KOPT-K1 (cell line): Measurements from ENCODE around the gene USP32.

Source experiments
- H3K27ac ChIP-seq: fragments of 200-600 bp; sonication (generic); 2 replicates; pipeline ENCODE4 v1.5.1; 2016; ENCODE audit warnings: antibody characterized with exemption, mild to moderate bottlenecking, low read depth, low read length; ENCODE audit not compliant: poor library complexity, severe bottlenecking
- H3K36me3 ChIP-seq: fragments of 200-600 bp; sonication (generic); 2 replicates; pipeline ENCODE4 v1.5.1; 2017; ENCODE audit warnings: antibody characterized with exemption, mild to moderate bottlenecking, low read length, moderate library complexity; ENCODE audit not compliant: insufficient read depth
- H3K9me3 ChIP-seq: fragments of 200-600 bp; sonication (generic); 2 replicates; pipeline ENCODE4 v1.5.1; 2017; ENCODE audit warnings: antibody characterized with exemption, low read length, mild to moderate bottlenecking; ENCODE audit not compliant: insufficient read depth, poor library complexity, severe bottlenecking

The USP32 gene

GRCh38 chr17:60369727-60370126 lies 22.2 kb downstream of the USP32 start:
- Histone ChIP-seq H3K9me3 (no peaks in the 10 kb centered on the region), H3K27ac (no peak overlapping the region), H3K36me3 (peaks cover 10% of the 10 kb centered on the region; the same call in 1 of the 2 replicates)

- no peaks in the 10 kb centered on the region for H3K36me3 ChIP-seq
- no peak overlapping the region for H3K27ac ChIP-seq
- H3K9me3 ChIP-seq, result no peaks in the 10 kb centered on the region
Measured at GRCh38 chr17:60363700-60364405, 28.1 kb downstream of the USP32 start.

- Histone ChIP-seq H3K27ac (no peak overlapping the region), H3K9me3 (no peaks in the 10 kb centered on the region), H3K36me3 (no peaks in the 10 kb centered on the region)
Measured at GRCh38 chr17:60362329-60362728, 29.6 kb downstream of the USP32 start.

- H3K9me3 ChIP-seq, result no peaks in the 10 kb centered on the region
- no peaks in the 10 kb centered on the region for H3K36me3 ChIP-seq
- H3K27ac ChIP-seq, result no peak overlapping the region
Measured at GRCh38 chr17:60361889-60362288, 30.0 kb downstream of the USP32 start.

- Histone ChIP-seq H3K36me3 (no peaks in the 10 kb centered on the region), H3K27ac (no peak overlapping the region), H3K9me3 (no peaks in the 10 kb centered on the region)
Measured at GRCh38 chr17:60359415-60359814, 32.5 kb downstream of the USP32 start.

- Histone ChIP-seq H3K9me3 (no peaks in the 10 kb centered on the region), H3K27ac (no peak overlapping the region), H3K36me3 (no peaks in the 10 kb centered on the region)
Measured at GRCh38 chr17:60358606-60359225, 33.2 kb downstream of the USP32 start.

GRCh38 chr17:60356940-60357339 lies 35.0 kb downstream of the USP32 start:
- Histone ChIP-seq H3K27ac (no peak overlapping the region), H3K9me3 (no peaks in the 10 kb centered on the region), H3K36me3 (no peaks in the 10 kb centered on the region)

- H3K27ac ChIP-seq, result no peak overlapping the region
- no peaks in the 10 kb centered on the region for H3K36me3 ChIP-seq
- no peaks in the 10 kb centered on the region for H3K9me3 ChIP-seq
Measured at GRCh38 chr17:60355663-60356594, 36.0 kb downstream of the USP32 start.

GRCh38 chr17:60354223-60354622 lies 37.7 kb downstream of the USP32 start:
- H3K9me3 ChIP-seq, result no peaks in the 10 kb centered on the region
- no peaks in the 10 kb centered on the region for H3K36me3 ChIP-seq
- no peak overlapping the region for H3K27ac ChIP-seq

- Histone ChIP-seq H3K9me3 (no peaks in the 10 kb centered on the region), H3K27ac (no peak overlapping the region), H3K36me3 (no peaks in the 10 kb centered on the region)
Measured at GRCh38 chr17:60353773-60354172, 38.2 kb downstream of the USP32 start.

GRCh38 chr17:60352569-60352968 lies 39.4 kb downstream of the USP32 start:
- H3K36me3 ChIP-seq, result no peaks in the 10 kb centered on the region
- no peak overlapping the region for H3K27ac ChIP-seq
- no peaks in the 10 kb centered on the region for H3K9me3 ChIP-seq

GRCh38 chr17:60352071-60352470 lies 39.9 kb downstream of the USP32 start:
- no peaks in the 10 kb centered on the region for H3K9me3 ChIP-seq
- H3K27ac ChIP-seq, result no peak overlapping the region
- no peaks in the 10 kb centered on the region for H3K36me3 ChIP-seq

- Histone ChIP-seq H3K9me3 (no peaks in the 10 kb centered on the region), H3K36me3 (no peaks in the 10 kb centered on the region), H3K27ac (no peak overlapping the region)
Measured at GRCh38 chr17:60351012-60351695, 40.8 kb downstream of the USP32 start.

- Histone ChIP-seq H3K9me3 (no peaks in the 10 kb centered on the region), H3K36me3 (peaks cover 22% of the 10 kb centered on the region), H3K27ac (no peak overlapping the region)
Measured at GRCh38 chr17:60348616-60349015, 43.3 kb downstream of the USP32 start.

- no peak overlapping the region for H3K27ac ChIP-seq
- H3K9me3 ChIP-seq, result no peaks in the 10 kb centered on the region
- peaks cover 46% of the 10 kb centered on the region for H3K36me3 ChIP-seq
Measured at GRCh38 chr17:60345233-60345632, 46.7 kb downstream of the USP32 start.
